ENCODE data around the gene MIXL1.

GRCh38 chr1:226176870-226177269 is 46.6 kb upstream of the MIXL1 start:
- TF ChIP-seq, protein P1, sequence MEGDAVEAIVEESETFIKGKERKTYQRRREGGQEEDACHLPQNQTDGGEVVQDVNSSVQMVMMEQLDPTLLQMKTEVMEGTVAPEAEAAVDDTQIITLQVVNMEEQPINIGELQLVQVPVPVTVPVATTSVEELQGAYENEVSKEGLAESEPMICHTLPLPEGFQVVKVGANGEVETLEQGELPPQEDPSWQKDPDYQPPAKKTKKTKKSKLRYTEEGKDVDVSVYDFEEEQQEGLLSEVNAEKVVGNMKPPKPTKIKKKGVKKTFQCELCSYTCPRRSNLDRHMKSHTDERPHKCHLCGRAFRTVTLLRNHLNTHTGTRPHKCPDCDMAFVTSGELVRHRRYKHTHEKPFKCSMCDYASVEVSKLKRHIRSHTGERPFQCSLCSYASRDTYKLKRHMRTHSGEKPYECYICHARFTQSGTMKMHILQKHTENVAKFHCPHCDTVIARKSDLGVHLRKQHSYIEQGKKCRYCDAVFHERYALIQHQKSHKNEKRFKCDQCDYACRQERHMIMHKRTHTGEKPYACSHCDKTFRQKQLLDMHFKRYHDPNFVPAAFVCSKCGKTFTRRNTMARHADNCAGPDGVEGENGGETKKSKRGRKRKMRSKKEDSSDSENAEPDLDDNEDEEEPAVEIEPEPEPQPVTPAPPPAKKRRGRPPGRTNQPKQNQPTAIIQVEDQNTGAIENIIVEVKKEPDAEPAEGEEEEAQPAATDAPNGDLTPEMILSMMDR (IDR thresholded peaks at IDR 0.05; ENCODE audit: low read depth, low read length) = no peak
- no peak for TF ChIP-seq POLR2A (IDR thresholded peaks at IDR 0.05; ENCODE audit: extremely low read depth, insufficient read length)
- TF ChIP-seq, protein P2, sequence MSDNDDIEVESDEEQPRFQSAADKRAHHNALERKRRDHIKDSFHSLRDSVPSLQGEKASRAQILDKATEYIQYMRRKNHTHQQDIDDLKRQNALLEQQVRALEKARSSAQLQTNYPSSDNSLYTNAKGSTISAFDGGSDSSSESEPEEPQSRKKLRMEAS (IDR thresholded peaks at IDR 0.05; ENCODE audit: low read depth, low read length) = no peak

Measured in NB4 (cell line).